OCI-LY3 (cell line): ENCODE results near the gene PANK4.

Source experiments
- H2AFZ ChIP-seq: fragments of 200-600, 300-600 bp; shearing (Covaris generic); 2 replicates; pipeline ENCODE4 v1.6.0; 2014; ENCODE audit warnings: antibody characterized with exemption, low read depth, low read length
- H3K27ac ChIP-seq: fragments of 200-600, 300-600 bp; sonication (generic); 2 replicates; pipeline ENCODE4 v1.5.1; 2014; ENCODE audit warnings: mild to moderate bottlenecking, low read length, moderate library complexity, mixed read lengths
- H3K27me3 ChIP-seq: fragments of 200-600, 300-600 bp; sonication (generic); 2 replicates; pipeline ENCODE4 v1.6.1; 2014; ENCODE audit warnings: low read depth, low read length, mixed read lengths
- H3K36me3 ChIP-seq: fragments of 200-600, 300-600 bp; sonication (generic); replicated peaks from 2 replicates; pipeline ENCODE3; 2014; ENCODE audit warnings: low read depth, low read length, mixed read lengths
- H3K4me1 ChIP-seq: fragments of 300-600, 200-600 bp; sonication (generic); 2 replicates; pipeline ENCODE4 v1.6.1; 2014; ENCODE audit warnings: low read length, mixed read lengths
- H3K4me2 ChIP-seq: fragments of 200-600, 300-600 bp; sonication (generic); 2 replicates; pipeline ENCODE4 v1.6.1; 2014; ENCODE audit warnings: low read length, mixed read lengths
- H3K4me3 ChIP-seq: fragments of 300-600, 200-600 bp; sonication (generic); 2 replicates; pipeline ENCODE4 v1.5.1; 2014; ENCODE audit warnings: antibody characterized with exemption, mild to moderate bottlenecking, low read length, moderate library complexity
- H3K79me2 ChIP-seq: fragments of 300-600, 200-600 bp; shearing (Covaris generic); 2 replicates; pipeline ENCODE4 v1.6.1; 2014; ENCODE audit warnings: mild to moderate bottlenecking, low read length, mixed read lengths
- H3K9ac ChIP-seq: fragments of 300-600, 200-600 bp; shearing (Covaris generic); 2 replicates; pipeline ENCODE4 v1.6.0; 2014; ENCODE audit warnings: mild to moderate bottlenecking, low read length, moderate library complexity
- H3K9me3 ChIP-seq: fragments of 200-600, 300-600 bp; shearing (Covaris generic); 2 replicates; pipeline ENCODE4 v1.6.1; 2014; ENCODE audit warnings: low read length, mixed read lengths; ENCODE audit not compliant: insufficient read depth
- H4K20me1 ChIP-seq: fragments of 200-600, 300-600 bp; sonication (generic); 2 replicates; pipeline ENCODE4 v1.6.1; 2016; ENCODE audit warnings: low read length, mixed read lengths; ENCODE audit not compliant: insufficient read depth
- CTCF ChIP-seq: fragments of 200-600, 300-600 bp; sonication (generic); IDR thresholded peaks from 2 replicates; pipeline ENCODE4 v1.5.1; 2014; ENCODE audit warnings: antibody characterized with exemption, low read length, low read depth
- EZH2phosphoT487 ChIP-seq: fragments of 200-600 bp; shearing (Covaris generic); IDR thresholded peaks from 2 replicates; pipeline ENCODE4 v1.6.1; 2018; ENCODE audit warnings: antibody characterized with exemption, mixed run types, low read depth

Gene PANK4

GRCh38 chr1:2489615-2490014 lies 36.8 kb downstream of the PANK4 start:
- Histone ChIP-seq H4K20me1 (no peaks in the 10 kb centered on the region), H3K9me3 (no peaks in the 10 kb centered on the region), H3K4me3 (no peak overlapping the region), H3K27me3 (no peaks in the 10 kb centered on the region), H3K79me2 (no peaks in the 10 kb centered on the region), H3K27ac (no peak overlapping the region), H2AFZ (no peak overlapping the region), H3K4me1 (no peaks in the 10 kb centered on the region), H3K36me3 (no peaks in the 10 kb centered on the region), H3K9ac (no peak overlapping the region), H3K4me2 (no peak overlapping the region)
- TF ChIP-seq CTCF (no peak), EZH2phosphoT487 (no peak)

GRCh38 chr1:2488688-2489087 lies 37.7 kb downstream of the PANK4 start:
- H3K4me1 ChIP-seq = no peaks in the 10 kb centered on the region

GRCh38 chr1:2486558-2486957 lies 39.8 kb downstream of the PANK4 start:
- Histone ChIP-seq H3K4me3 (no peak overlapping the region), H4K20me1 (no peaks in the 10 kb centered on the region), H2AFZ (no peak overlapping the region), H3K79me2 (no peaks in the 10 kb centered on the region), H3K4me2 (no peak overlapping the region), H3K9ac (no peak overlapping the region), H3K4me1 (no peaks in the 10 kb centered on the region), H3K27ac (no peak overlapping the region), H3K36me3 (no peaks in the 10 kb centered on the region), H3K9me3 (no peaks in the 10 kb centered on the region), H3K27me3 (no peaks in the 10 kb centered on the region)
- TF ChIP-seq EZH2phosphoT487 (no peak), CTCF (no peak)

More at GRCh38 chr1:2488688-2489087, 37.7 kb downstream of the PANK4 start:
- no peak overlapping the region for H3K4me3 ChIP-seq
- H3K9me3 ChIP-seq = no peaks in the 10 kb centered on the region
- H3K9ac ChIP-seq = no peak overlapping the region
- H2AFZ ChIP-seq = no peak overlapping the region
- no peak overlapping the region for H3K27ac ChIP-seq
- no peaks in the 10 kb centered on the region for H4K20me1 ChIP-seq
- no peak for TF ChIP-seq CTCF
- TF ChIP-seq EZH2phosphoT487 = no peak
- H3K4me2 ChIP-seq = no peak overlapping the region
- H3K27me3 ChIP-seq = no peaks in the 10 kb centered on the region
- H3K36me3 ChIP-seq = no peaks in the 10 kb centered on the region
- no peaks in the 10 kb centered on the region for H3K79me2 ChIP-seq

- no peaks in the 10 kb centered on the region for H3K9me3 ChIP-seq
- H3K4me2 ChIP-seq = no peak overlapping the region
- no peak for TF ChIP-seq CTCF
- H2AFZ ChIP-seq = no peak overlapping the region
- no peaks in the 10 kb centered on the region for H3K4me1 ChIP-seq
- H3K36me3 ChIP-seq = no peaks in the 10 kb centered on the region
- H3K27ac ChIP-seq = no peak overlapping the region
- H4K20me1 ChIP-seq = no peaks in the 10 kb centered on the region
- no peaks in the 10 kb centered on the region for H3K27me3 ChIP-seq
- H3K79me2 ChIP-seq = no peaks in the 10 kb centered on the region
- no peak overlapping the region for H3K9ac ChIP-seq
- no peak overlapping the region for H3K4me3 ChIP-seq
These were observed 40.4 kb downstream of the PANK4 start for GRCh38 chr1:2486041-2486440.
